NOMO-1 treated with DMSO at 0.1 percent for 48 hours (cell line): ENCODE measurements around the gene NEDD8.

ENCODE experiments used
- DNase-seq: peaks from one replicate; lab custom pipeline; 2025; ENCODE audit not compliant: unreplicated experiment; lab: John Stamatoyannopoulos, UW

The NEDD8 gene

GRCh38 chr14:24264298-24264697 lies 32.1 kb upstream of the NEDD8 start:
- DNase-seq, result no peak

DNA sequence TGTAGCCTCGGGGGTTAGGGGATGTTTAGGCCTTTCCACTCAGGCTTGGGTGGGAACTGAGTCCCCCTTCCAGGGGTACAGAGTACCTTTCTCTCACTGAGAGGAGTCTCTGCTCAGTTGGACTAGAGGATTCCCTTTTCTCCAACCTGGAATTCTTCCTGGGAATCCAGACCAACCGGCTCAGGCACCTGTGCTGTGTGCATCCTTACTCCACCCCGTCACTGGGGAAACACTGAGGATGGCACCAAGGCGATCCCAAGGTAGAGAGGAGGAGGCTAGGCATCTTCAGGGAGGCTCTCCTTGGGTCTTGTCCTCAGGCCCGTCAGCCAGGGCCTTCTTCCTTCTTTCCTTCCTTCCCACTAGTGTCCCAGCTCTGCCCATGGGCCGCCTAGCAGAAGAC lies 31.7 kb upstream of the NEDD8 start:
- no peak for DNase-seq

GRCh38 chr14:24262821-24263733 lies 30.9 kb upstream of the NEDD8 start, which contains the start of gene TGM1:
Gene TGM1, minus strand, starts transcription at chr14:24263177. Its CDS starts 825 bp downstream, at chr14:24262352.
- DNase-seq, result no peak

DNA sequence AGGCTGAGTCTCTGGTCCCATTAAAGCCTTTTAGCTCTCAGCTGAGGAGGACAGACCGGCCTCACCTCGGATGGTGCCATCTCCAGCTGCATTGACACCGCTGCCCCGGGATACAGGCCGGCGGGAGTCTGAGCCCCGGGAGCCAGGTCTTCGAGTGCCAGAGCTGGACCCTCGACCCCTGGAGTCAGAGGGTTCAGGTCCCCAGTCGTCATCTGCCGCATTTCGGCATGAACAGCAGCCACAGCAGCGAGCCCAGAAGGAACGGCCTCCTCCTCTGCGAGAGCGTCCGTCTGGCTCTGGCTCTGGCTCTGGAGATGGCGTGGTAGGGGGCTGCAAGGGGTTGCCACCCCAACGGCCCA lies 29.8 kb upstream of the NEDD8 start:
- DNase-seq, result no peak

DNA sequence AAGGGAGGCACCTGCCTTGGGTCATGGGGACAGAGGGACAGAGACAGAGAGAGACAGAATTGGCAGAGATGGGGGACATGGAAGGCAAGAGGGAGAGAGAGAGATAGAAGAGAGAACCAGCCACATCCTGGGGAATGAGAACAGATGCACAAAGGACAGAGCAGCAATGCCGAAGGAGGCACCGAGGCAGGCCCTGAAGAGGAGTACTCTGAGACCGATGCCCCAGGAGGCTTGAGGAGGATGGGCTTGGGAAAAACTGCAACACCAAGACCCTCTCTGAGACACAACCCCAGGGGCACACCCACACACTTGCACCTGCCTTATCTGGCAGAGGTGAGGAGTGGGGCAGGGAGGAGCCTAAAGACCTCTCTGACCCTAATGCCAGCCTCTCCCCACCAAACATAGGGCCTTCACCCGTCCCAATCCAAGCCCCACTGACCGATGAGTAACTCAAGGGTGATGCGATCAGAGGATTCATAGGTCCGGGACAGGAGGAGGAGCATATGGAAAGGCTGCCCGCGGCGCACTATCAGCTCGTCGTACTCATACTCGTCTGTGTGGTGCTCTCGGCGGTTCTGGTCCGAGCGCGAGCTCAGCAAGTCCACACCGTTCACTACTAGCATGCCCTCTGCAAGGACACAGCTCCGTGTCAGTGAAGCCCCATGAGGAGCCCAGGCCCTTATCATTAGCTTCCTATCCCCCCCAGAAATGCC lies 29.2 kb upstream of the NEDD8 start:
- no peak for DNase-seq

DNA sequence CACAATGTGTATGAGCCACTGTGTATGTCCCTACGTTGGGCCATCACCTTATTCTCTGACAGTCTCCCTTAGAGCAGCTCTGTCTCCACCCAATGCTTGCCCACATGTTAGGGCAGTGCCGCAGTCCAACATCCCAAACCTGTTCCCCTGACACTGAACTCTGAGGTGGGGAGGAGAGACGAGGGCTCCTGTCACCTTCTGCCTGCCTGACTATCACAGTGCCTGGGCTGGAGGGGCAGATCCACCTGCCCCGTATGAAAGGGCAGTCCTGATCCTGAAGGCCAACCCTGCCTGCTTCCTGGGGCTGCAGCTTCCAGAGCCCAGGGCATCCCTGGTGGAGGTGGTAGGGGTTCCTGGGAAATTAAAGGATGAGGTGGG lies 28.6 kb upstream of the NEDD8 start:
- DNase-seq, result no peak

DNA sequence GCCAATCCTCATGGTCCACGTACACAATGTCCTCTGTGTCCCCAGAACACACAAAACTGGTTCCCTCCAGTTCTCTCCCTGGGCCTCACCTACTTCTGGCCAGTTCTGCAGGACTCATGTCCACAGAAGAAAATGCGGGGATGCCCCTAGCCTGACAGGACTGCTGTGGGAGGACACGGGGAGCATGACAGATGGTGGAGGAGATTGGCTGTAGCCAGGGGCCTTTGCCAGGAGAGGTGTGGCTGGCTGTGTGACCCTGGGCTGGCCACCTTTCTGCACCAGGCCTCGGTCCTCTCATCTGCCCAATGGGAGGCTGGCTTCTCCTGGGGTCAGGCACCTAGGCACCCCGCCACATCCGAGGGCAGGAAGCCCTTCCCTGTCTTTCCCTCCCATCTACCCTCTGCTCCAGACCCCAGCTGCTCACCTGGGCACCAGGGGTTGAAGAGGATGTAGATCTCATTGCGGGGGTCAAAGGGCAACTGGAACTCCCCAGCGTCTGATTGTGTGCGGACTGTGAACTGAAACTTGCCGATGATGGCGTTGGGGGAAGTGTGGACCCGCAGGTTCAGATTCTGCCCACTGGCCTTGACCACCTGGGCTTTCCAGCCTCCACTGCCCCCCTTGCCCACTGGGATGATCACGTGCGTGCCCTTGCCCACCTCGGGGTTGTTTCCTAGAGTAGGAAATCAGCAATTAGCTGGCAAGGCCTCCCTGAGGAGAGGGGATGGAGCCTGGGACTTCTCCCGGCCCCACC lies 28.0 kb upstream of the NEDD8 start:
- DNase-seq, result no peak

DNA sequence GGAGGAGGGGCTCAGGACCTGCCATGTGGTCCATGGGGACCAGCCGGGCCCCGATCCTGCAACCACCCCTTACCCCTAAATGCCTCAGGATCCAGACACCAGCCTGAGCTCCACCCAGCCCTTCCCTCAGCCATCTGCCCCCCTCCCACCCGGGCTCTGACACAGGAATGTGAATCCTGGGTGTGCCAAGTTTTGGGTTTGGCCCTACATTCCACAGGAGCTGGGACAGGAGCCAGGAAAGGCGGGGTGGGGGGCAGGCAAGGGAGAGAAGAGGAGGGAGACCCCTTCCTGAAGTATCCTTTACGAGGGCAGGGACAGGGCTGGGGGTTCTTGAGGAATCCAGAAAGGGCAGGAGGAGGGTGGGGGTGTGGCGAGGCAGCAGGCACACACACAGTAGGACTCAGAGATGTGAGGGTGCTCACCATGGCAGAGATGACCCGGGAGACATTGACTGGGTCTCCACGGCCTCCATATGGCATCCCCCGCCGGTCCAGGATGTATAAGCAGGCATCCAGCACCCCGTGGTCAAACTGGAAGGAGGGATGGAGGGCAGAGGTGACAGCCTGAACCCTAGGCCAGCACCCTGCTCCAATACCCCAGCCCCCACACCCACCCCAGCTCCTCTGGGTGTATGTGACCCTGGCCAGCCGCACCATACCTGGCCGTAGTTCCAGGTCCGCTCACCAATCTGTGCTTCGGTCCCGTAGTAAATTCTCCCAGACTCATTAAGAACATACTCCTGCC lies 27.3 kb upstream of the NEDD8 start:
- no peak for DNase-seq

- no peak for DNase-seq
These were observed 26.5 kb upstream of the NEDD8 start for GRCh38 chr14:24258548-24259265.

DNA sequence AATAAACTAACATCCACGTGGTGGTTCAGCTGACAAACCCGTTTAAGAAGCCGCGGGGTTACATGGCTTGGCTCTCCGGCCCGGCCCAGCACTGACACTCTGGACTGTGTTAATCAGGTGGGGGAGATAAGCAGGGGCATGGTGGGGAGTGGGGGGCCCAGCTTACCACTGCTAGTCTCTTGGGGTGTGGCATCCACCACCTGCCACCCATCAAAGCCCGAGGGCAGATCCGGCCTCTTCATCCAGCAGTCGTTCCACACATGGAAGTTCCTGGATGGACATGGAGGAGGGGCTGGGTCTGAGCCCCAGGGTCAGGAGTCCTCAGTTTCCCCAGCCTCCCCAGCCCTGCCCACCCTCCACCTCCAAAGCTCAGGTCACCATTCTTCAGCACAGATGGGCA lies 26.0 kb upstream of the NEDD8 start:
- DNase-seq, result no peak

- no peak for DNase-seq
These were observed 24.8 kb upstream of the NEDD8 start for GRCh38 chr14:24256960-24257359.

DNA sequence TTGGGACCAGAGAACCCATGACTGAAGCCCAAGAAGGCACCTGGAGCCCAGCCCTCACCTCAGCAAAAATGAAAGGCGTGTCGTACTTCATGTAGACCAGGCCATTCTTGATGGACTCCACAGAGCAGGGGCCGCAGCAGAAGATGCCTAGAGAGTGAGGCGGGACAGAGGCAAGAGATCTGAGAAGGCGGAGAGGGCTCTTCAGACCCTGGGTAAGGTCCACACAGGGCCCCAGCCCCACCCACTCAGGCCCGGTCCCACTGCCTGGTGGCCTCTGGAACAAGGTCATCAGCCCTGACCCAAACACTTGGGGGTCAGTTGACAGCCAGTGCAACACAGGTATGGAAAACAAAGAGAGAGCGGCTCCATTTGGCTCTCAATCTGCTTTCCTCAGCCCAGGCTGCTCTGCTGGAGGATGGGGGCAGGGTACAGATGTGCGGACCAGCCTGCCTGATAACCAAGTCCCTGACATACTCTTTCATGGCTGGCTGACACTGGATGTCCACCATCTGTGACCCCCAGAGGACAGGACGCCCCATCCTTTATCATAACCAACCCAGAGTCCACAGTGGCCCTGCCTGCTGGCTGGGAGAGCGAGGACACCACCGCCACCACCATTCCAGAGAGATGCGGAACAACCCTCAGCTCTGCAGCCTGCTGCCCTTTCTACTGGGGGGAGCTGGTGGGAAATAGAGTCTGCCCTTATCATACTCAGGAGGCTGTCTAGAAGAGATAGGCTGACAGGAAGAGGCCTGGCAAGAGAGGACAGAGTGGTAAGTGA lies 24.0 kb upstream of the NEDD8 start:
- DNase-seq, result no peak

- DNase-seq, result no peak
These were observed 23.3 kb upstream of the NEDD8 start for GRCh38 chr14:24255438-24255837.

DNA sequence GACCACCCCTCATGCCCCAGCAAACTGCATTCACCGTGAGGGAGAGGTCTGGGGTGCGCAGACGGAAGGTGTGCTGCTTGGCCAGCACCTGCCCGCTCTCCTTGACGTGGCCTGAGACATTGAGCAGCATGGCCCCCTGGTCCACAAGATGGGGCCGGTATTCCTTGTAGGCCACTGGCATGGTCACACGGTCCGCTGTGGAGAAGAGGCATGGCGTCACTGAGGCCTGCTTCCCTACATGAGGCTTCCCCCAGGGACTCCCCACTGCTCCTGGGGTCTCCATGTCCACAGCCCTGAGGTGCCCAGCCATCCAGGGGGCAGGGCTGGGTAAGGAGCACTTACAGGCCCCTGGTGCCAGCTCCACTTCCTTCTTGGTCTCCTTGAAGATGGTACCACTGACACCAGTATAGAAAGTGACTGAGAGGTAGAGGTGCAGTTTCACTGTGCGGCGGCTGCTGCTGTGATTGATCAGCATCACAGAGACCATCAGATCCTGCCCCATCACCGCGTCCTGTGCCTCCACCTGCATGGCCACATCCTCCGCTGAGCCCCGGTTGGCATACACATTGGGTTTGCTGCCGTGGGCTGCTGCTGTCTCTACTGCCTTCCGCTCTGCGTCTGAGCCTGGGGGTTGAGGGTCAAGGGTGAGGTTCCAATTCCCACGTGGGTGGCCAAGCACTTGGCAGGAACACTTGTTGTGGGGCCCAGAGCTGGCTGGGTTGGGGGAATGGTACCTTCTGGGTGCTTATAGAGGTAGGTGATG lies 22.6 kb upstream of the NEDD8 start:
- no peak for DNase-seq

DNA sequence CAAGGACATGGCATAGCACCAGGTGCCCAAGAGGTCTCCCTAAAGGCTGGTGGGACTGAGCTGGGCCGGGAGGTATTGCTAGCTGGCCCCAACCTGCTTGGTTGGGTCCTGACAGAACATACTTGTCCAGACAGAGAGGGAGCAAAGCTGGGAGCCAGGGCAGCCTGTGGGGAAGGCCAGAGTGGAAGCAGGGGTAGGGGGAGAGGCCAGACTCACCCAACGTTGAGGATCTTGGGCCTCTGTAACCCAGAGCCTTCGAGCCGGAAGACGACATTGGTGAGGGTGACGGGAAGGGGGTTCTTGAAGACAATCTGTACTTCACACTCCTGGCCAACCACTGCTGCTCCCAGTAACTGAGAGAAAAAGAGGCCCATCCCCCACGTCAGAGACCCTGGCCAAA lies 21.8 kb upstream of the NEDD8 start:
- no peak for DNase-seq

DNA sequence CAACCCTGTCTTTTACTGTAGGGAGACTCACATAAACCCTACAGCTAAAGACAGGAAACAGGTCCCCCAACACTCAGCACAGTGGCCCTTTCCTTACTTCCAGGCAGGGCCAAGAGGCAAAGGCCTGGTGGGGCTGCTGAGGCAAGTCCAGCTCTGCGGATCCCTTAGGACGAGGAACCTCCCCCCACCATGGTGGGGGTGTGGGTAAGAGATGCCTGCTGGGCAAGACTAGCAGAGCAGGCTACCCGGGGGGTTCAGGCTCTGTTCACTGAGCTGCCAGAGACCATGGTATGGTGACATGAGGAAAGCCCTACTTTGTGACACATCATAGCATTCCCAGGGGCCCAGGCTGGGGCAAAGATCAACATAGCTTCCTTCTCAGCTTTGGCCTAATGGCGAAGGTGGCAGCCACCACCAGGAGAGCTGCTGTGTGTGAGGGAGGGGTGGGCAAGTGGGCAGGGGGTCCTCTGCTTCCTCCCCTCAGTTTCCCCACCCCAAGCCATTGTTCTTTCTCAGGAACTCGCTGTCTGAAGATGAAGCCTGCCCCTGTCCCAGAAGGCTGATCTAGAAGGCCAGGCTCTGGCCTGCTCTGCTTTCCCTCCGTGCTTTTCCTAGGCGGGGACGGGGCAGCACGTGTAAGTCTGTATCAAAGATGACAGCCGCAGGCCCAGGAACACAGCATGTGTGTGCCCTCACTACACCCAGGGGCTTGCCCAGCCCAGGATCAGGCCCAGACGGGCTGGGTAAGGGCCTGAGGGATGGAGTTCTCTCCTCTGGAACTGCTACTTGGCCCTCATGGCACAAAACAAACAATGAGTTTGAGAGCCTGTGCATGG lies 20.3 kb upstream of the NEDD8 start:
- no peak for DNase-seq

- no peak for DNase-seq
These were observed 19.7 kb upstream of the NEDD8 start for GRCh38 chr14:24251880-24252288.

- DNase-seq, result no peak
These were observed 18.2 kb upstream of the NEDD8 start for GRCh38 chr14:24250354-24250753.
